Stimulated activated CD4-positive, alpha-beta T cell treated with anti-CD3 and anti-CD28 coated beads, Interleukin-12 subunit alpha, Interleukin-12 subunit beta, amount 100 ng/mL, for 4 hours (primary cell): Measurements from ENCODE around the gene NDUFV3.
A peak's percentile ranks its signal among the peaks of the same experiment; 100 is the strongest.
"Not testable (repeated sequence)": the region's sequence is repeated elsewhere in the genome, so short reads cannot be mapped to it uniquely, and the experiment has no call there.

Source experiments
- DNase-seq: peaks from one replicate; pipeline ENCODE4 v3.0.0-alpha.2; 2020

NDUFV3 gene

DNA sequence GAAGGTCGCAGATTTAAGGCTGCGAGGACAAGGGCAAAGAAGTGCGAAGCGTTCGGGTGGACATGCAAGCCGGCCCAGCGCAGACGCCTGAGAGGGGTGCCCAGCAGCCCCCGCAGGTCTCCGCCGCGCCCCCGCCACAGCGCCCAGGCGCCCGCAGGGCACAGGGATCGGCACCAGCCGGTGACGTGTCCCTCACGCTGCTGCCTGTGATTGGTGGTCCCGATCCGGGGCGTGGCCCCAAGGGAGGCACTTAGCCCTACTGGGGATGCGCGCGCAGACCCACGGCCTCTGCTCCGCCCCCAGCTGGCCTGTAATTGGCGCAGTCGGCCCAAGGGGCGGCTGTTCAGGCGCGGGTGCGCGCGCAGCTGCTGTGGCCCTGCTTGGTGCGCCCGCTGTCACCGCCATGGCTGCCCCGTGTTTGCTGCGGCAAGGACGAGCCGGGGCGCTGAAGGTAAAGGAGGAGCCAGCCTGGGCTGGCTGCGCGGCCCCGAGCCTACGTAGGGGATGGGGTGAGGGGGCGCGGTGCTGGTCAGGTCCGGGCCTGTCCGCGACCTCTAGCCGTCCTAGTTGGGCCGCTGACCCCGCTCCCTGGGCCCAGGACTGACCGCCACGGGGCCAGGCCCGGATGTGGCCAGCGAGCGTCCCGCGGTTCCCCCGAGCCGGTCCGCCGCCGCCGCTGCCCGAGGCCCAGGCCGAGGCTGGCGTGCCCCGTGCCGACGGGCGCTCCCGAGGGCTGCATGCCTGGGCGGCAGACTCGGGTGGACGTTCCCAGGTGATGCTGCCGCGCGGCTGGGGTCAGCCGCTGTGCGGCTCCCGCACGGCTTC, at the start of gene NDUFV3:
Gene NDUFV3, plus strand, starts transcription at position 379 of the 825 bp plus-strand sequence. Its CDS starts 25 bp downstream, at position 404.
- DNase-seq, result peak; percentile 100

DNA sequence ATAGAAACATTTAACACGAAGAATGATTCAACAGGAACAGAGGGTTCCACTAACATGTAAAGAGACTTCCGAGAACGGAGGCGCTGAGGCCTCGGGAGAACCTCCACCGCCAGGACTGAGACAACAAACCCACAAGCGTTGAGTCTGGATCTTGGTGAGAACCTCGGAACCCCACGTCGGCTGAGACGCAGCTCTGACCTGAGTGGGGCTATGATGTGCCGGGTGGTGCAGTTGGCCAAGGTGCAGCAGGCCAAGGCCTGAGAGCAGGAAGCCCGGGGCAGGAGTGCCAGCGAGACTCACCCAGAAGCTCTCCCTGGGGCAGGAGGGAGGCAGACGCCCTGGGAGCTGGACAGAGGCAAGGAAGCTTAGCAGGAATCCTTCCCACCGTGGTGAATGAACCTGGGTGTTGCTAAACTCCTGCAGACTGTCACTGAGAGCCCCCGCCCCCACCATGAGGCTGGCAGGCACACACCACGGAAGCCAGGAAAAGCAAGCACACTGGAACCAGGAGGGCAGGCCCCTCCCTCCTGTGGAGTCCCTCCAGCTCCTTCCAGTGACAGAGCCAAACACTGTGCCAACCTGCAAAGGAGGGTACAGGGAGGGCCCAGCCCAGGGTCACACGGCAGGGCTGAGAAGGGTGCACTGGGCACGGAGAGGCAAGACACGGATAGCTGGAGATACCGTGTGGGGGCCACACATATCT, 48.5 kb upstream of the NDUFV3 start:
- no peak for DNase-seq

- no peak for DNase-seq
These were observed 47.7 kb upstream of the NDUFV3 start for GRCh38 chr21:42845296-42845965.

DNA sequence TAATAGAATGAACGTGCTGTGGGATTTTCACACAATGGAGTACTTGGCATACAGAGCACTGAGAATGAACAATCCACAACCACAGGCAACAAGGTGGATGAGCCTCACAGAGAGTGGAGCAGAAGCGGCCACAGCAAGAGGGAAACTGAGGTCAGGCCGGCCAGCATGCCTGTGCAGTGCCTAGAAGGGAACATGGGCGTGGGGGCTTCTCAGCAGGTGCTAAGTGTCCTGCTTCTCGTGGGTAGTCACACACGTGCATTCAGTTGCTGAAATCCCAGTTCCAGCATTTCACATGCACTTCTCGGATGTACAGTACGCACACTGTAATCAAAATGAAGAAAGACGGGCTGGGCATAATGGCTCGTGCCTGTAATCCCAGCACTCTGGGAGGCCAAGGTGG, 46.9 kb upstream of the NDUFV3 start:
- no peak for DNase-seq

GRCh38 chr21:42847051-42847707, 45.9 kb upstream of the NDUFV3 start:
- DNase-seq, result no peak

DNA sequence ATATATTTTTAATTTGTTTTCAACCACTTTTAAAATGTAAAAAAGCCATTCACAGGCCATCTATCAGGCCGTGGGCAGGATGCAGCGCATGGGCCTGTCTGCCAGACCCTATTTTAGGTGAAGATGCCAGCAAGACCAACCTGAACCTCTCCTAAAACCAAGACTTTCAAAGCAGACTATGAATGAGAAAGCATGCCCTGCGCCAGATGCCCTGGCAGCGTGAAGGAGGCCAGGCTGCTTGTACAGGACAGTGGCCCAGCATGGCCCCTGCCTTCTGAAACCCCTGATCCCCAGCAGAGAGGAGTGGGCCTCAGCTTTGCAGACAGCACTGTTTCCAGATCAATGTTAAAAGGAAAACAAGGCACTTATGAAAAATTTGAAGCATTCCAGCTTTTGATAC, 45.4 kb upstream of the NDUFV3 start:
- no peak for DNase-seq

GRCh38 chr21:42848144-42848931, 44.8 kb upstream of the NDUFV3 start:
- not testable (repeated sequence) for DNase-seq

- no peak for DNase-seq
These were observed 44.0 kb upstream of the NDUFV3 start for GRCh38 chr21:42848932-42849758.

GRCh38 chr21:42849759-42850412, 43.2 kb upstream of the NDUFV3 start:
- no peak for DNase-seq

DNA sequence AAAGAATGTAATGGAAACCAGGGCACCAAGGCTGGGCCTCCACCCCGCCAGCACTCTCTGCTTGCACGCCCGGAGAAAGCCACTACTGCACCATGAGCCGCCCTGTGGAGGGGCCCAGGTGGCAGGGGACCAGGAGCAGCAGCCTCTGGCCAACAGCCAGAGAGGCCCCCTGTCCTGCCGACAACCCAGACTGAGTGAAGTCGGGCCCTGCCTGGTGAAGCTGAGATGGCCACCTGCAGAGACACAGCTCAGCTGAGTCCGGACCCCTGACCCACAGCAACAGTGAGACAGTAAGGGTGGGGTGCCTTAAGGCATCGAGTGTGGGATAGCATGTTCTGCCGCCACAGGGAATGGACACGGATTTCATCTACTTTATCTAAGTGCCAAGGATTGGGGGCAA, 42.6 kb upstream of the NDUFV3 start:
- DNase-seq, result no peak

DNA sequence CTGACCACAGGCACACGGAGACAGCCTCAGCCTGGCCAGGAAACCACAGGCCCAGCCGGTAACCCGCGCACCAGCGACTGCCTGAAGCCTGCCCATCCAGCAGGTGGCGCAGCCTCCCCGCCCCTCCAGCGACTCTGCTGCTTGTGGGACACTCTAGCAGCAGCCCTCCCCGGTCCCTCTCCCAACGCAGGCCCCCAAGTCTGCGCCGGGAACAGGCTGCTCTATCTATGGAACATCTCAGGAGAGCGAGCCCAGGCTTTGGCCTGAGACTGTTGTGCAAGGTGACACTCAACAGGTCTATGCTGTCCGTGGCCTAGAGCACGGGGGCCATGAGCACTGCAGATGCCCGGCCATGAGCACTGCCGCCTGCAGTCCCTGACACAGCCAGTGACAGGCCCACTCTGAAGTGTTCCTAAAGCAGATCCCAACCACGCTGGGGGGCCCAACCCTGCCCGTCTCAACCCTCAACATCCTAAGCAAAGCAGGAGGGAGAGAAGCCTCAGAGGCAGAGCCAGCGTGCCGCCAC, 42.2 kb upstream of the NDUFV3 start:
- DNase-seq, result peak; percentile 33

DNA sequence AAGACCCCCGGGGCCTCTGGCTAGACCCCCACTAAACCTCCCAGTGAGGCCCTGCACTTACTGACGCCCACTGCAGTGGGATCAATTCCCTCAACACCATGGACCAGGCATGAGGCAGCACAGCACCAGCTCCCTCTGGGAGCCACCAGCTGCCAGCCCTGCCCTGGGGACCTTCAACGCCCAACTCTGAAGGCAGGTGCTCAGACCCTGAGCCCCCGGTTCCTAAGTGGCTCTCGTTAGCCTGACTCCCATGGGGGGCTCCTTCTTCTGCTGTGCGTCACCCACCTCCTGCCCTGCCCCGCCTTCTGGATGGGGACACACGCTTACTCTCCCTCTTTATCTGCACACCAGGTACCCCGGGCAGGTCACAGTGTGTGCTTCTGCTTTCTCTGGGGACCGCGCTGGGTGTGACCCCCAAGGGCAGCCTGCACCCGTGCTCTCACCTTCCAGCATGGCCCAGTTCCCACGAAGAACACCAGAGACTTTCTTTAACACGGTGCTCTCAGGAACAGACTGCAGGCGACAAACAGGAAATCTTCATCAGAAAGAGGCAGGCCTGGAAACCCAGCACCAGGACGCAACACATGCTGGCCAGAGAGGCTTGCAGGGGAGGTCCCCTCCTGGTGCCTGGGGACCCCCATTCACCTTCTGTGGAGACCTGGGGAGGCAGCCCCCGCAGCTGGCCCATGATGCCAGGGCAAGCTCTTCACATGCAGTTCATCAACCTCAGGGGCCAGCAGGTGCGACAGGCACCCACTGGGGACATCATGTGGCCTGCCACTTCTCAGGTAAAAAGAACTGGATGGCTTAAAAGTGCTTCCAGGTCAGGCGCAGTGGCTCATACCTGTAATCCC, 41.1 kb upstream of the NDUFV3 start:
- no peak for DNase-seq

DNA sequence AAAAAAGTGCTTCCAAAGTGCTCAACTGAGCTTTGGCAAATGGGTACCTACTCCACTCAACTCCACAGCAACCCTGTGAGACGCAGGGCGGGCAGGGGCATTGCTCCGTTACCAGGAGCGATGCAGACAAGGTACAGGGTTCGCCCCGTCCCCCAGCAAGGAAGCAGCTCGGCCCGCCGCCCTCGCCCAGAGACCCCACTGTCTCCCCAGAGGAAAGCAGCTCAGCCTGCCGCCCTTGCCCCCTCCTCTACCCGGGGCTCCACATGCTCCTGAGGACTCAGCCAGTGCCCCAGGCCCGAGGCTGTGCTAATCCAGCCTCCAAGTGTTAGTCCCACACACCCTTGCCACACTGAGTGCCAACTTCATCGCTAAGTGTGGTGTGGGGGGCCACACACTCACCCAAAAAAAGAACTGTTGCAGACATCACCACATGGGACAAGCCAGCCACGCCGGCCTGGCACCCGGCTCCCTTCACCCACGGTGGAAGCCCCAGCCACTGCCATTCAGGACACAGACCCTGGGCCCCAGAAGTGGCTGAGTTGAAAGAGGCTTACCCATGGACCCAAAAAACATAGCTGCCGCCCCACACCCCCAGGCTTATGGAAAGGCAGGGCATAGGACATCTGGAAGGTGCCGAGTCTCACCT, 40.1 kb upstream of the NDUFV3 start:
- no peak for DNase-seq

DNA sequence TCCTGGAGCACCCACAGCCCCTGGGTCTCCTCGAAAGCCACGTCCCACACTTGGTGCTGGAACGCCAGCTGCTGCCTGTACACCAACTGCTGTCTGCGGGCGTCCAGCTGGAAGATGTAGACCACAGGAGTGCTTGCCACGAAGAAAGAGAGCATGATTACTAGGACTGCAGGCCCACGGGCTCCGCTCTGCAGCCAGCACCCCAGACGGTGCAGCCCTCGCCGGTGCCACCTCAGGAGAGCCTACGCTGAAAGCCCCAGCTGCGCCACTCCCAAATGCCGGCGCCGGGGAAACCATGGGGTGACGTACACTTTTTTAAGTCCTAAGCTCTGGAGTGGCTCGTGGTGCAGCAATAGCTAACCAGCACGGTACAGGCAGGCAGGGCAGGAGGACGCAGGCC, 39.5 kb upstream of the NDUFV3 start:
- DNase-seq, result no peak

- no peak for DNase-seq
These were observed 38.7 kb upstream of the NDUFV3 start for GRCh38 chr21:42854246-42855010.

- no peak for DNase-seq
These were observed 37.8 kb upstream of the NDUFV3 start for GRCh38 chr21:42855171-42855936.

GRCh38 chr21:42855937-42856335, 37.2 kb upstream of the NDUFV3 start:
- DNase-seq, result no peak
